ENCODE measurements around the gene KCTD16.

GRCh38 chr5:144284036-144284435 is 113.4 kb downstream of the KCTD16 start:
- TF ChIP-seq POLR2A (IDR thresholded peaks at IDR 0.05) = no peak
- TF ChIP-seq CTCF (IDR thresholded peaks at IDR 0.05) = no peak
